Right lobe of liver (tissue), 6 donors: ENCODE data around the gene GNAL. TPM values are rescaled to one million over a fixed set of nuclear protein-coding genes. Genes with fewer than 3 reads are reported as not detected.

ENCODE experiments used
- ATAC-seq, 4 donors: fragments of 200-7000 bp; cut with Tn5 transposase; one replicate each; pipeline ENCODE4 v1.9.1; 2020; ENCODE audit warnings: mild to moderate bottlenecking in 4 of 4, moderate library complexity in 4 of 4
- DNase-seq, 3 donors: peaks; one replicate each; pipeline ENCODE4 v3.0.0-alpha.2; 2020
- H3K27ac ChIP-seq, 3 donors: fragments of 200-600 bp; one replicate each; pipeline ENCODE4 v1.8.0; 2022
- H3K27me3 ChIP-seq, 2 donors: fragments of 200-600 bp; one replicate each; pipeline ENCODE4 v1.8.0; 2022
- H3K36me3 ChIP-seq, 4 donors: fragments of 200-600 bp; sonication (generic) in 1 of 4; one replicate each; pipeline versions ENCODE4 v1.5.1 to v1.8.0; 2017 to 2022; ENCODE audit warnings: control low read depth in 1 of 4
- H3K4me1 ChIP-seq, 4 donors: fragments of 200-600 bp; sonication (generic) in 1 of 4; one replicate each; pipeline versions ENCODE4 v1.5.1 to v1.8.0; 2017 to 2022; ENCODE audit warnings: control low read depth in 1 of 4
- H3K4me3 ChIP-seq, 3 donors: fragments of 200-600 bp; one replicate each; pipeline ENCODE4 v1.8.0; 2022
- H3K9me3 ChIP-seq, 4 donors: fragments of 200-600 bp; sonication (generic) in 1 of 4; one replicate each; pipeline versions ENCODE4 v1.5.1 to v1.8.0; 2017 to 2022; ENCODE audit warnings: control low read depth in 1 of 4
- CTCF ChIP-seq, 4 donors: fragments of 200-600 bp in 3 of 4; fragments of 450-650 bp in 1 of 4; IDR thresholded peaks; one replicate each; pipeline versions ENCODE4 v1.5.1 to v1.8.0; 2016 to 2022; ENCODE audit warnings: antibody characterized with exemption in 4 of 4, mild to moderate bottlenecking in 2 of 4
- POLR2A ChIP-seq: fragments of 450-650 bp; IDR thresholded peaks from one replicate; pipeline ENCODE4 v1.6.1; 2017; ENCODE audit warnings: antibody characterized with exemption, mild to moderate bottlenecking
- WGBS: methylation state at CpG from one replicate; pipeline ENCODE4 v1.1.6; 2018; ENCODE audit warnings: low coverage, low lambda C conversion rate; ENCODE audit not compliant: insufficient coverage; ENCODE audit errors: missing lambda C conversion rate; 5-methylcytosine and 5-hydroxymethylcytosine counted together
- intact Hi-C, 2 donors: fragments of 100-400 bp; cut with DNase I; formaldehyde crosslinking; loops; one replicate each; pipeline versions ENCODE4 v1.11.2 to v1.14.1; 2022
- total RNA-seq, 6 experiments: library from RNA; depleted of rRNA in 2 of 6; stranded (reverse); fragments of >200 nt in 2 of 6; fragmentation: NEBNext Ultra II Directional in 3 of 6; extraction: Animal tissue kit (Norgen Biotek cat#: 25700) in 3 of 6; gene quantifications; one replicate each; pipeline versions ENCODE4 v1.1.0 to v1.2.4, GENCODE V29; 2016 to 2023
- donor health status: DM: no; HTN: yes; CAD: no.
- donor health status: DM: no; HTN: no; CAD: no.
- donor health status: DM: no; HTN: no; CAD: no.
- donor health status: DM: no; HTN: yes; CAD: no.
- donor health status: DM: no; HTN: yes; CAD: no.

Gene GNAL
- total RNA-seq, 6 experiments from 2014 or later, result 0.19 to 1.9 (median 1.2) TPM

GRCh38 chr18:11719621-11720020 is 30.6 kb downstream of the GNAL start:
- Histone ChIP-seq H3K4me1 (no peaks in the 10 kb centered on the region), H3K36me3 (no peaks in the 10 kb centered on the region), H3K27ac (no peak overlapping the region), H3K27me3 (no peaks in the 10 kb centered on the region), H3K4me3 (no peak overlapping the region), H3K9me3 (no peaks in the 10 kb centered on the region)
- ATAC-seq (no peak), DNase-seq (no peak)
- WGBS, result 100% methylated on average over 1 of the region's 7 CpGs
- intact Hi-C loops, result no loop called here
- TF ChIP-seq POLR2A (no peak), CTCF (IDR thresholded peaks at IDR 0.05) (no peak)

- no peaks in the 10 kb centered on the region for H3K9me3 ChIP-seq
- ATAC-seq, result no peak
- 79% methylated on average over 3 of the region's 3 CpGs for WGBS
Measured at GRCh38 chr18:11721720-11722119, 32.7 kb downstream of the GNAL start.

DNA sequence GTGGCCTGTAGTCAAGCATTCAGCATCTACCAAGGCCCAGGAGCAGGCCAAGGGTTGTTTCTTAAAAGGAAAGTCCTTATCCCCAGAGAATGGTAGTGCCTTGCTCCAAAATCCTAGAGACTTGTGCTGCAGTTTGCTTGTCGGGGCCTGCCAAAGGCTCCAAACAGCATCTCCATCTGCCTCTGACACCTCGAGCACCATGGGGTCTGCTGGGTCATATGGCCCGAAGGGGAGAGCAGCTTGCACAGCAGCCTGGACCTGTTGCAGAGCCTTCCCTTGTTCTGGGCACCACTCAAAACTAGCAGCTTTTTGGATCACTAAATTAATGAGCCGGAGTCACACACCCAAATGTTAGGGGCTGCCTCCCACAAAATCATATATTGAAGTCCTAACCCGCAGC is 35.7 kb downstream of the GNAL start:
- no peaks in the 10 kb centered on the region for H3K27me3 ChIP-seq
- intact Hi-C loops, result no loop called here

More at GRCh38 chr18:11721720-11722119, 32.7 kb downstream of the GNAL start:
- H3K27me3 ChIP-seq, result no peaks in the 10 kb centered on the region
- no peak overlapping the region for H3K27ac ChIP-seq
- H3K4me1 ChIP-seq, result no peaks in the 10 kb centered on the region
- DNase-seq, result no peak
- no peak for TF ChIP-seq POLR2A
- no peak for TF ChIP-seq CTCF (IDR thresholded peaks at IDR 0.05)
- H3K4me3 ChIP-seq, result no peak overlapping the region
- intact Hi-C loops, result no loop called here
- no peaks in the 10 kb centered on the region for H3K36me3 ChIP-seq

GRCh38 chr18:11726556-11726955 is 37.5 kb downstream of the GNAL start:
- ATAC-seq, result no peak
- no peaks in the 10 kb centered on the region for H3K27me3 ChIP-seq
- no peaks in the 10 kb centered on the region for H3K9me3 ChIP-seq
- no peaks in the 10 kb centered on the region for H3K4me1 ChIP-seq
- no peak for DNase-seq
- TF ChIP-seq POLR2A, result no peak
- no peak for TF ChIP-seq CTCF (IDR thresholded peaks at IDR 0.05)
- no peak overlapping the region for H3K4me3 ChIP-seq
- H3K27ac ChIP-seq, result no peak overlapping the region
- no peaks in the 10 kb centered on the region for H3K36me3 ChIP-seq
- WGBS, result 51% methylated on average over 2 of the region's 2 CpGs
- intact Hi-C loops, result no loop called here

More for the DNA sequence above, 35.7 kb downstream of the GNAL start:
- no peak overlapping the region for H3K27ac ChIP-seq
- no peaks in the 10 kb centered on the region for H3K4me1 ChIP-seq
- no peaks in the 10 kb centered on the region for H3K36me3 ChIP-seq
- TF ChIP-seq CTCF (IDR thresholded peaks at IDR 0.05), result no peak
- no peak for TF ChIP-seq POLR2A
- no peak for DNase-seq
- no peak for ATAC-seq
- H3K9me3 ChIP-seq, result no peaks in the 10 kb centered on the region
- H3K4me3 ChIP-seq, result no peak overlapping the region
- 93% methylated on average over 4 of the region's 5 CpGs for WGBS

- no peaks in the 10 kb centered on the region for H3K36me3 ChIP-seq
- TF ChIP-seq CTCF (IDR thresholded peaks at IDR 0.05) (no peak), POLR2A (no peak)
- H3K27me3 ChIP-seq, result no peaks in the 10 kb centered on the region
- H3K9me3 ChIP-seq, result no peaks in the 10 kb centered on the region
- H3K4me1 ChIP-seq, result no peaks in the 10 kb centered on the region
- DNase-seq (no peak), ATAC-seq (no peak)
- no peak overlapping the region for H3K4me3 ChIP-seq
- WGBS, result 8% methylated on average over 1 of the region's 1 CpG
- intact Hi-C loops, result no loop called here
- no peak overlapping the region for H3K27ac ChIP-seq
Measured at GRCh38 chr18:11728249-11728648, 39.2 kb downstream of the GNAL start.
